Fibroblast of mammary gland (primary cell): ENCODE data around the gene CHD2.
"Not testable (repeated sequence)": the region's sequence is repeated elsewhere in the genome, so short reads cannot be mapped to it uniquely, and the experiment has no call there.

Experiments
- DNase-seq: peaks from one replicate; pipeline ENCODE4 v3.0.0-alpha.2; 2010; ENCODE audit warnings: low read depth
- H3K4me3 ChIP-seq: 2 replicates; pipeline ENCODE4 v1.5.1; 2011; ENCODE audit warnings: low read depth, mild to moderate bottlenecking, low read length, moderate library complexity; ENCODE audit not compliant: control insufficient read depth
- CTCF ChIP-seq: conservative IDR thresholded peaks from 2 replicates; pipeline ENCODE4 v1.5.1; 2011; ENCODE audit warnings: low read depth, low read length, inconsistent platforms; ENCODE audit not compliant: control insufficient read depth, insufficient read depth

The CHD2 gene

GRCh38 chr15:92910451-92910850, 10.3 kb downstream of the CHD2 start:
- no peak for TF ChIP-seq CTCF
- H3K4me3 ChIP-seq: no peak overlapping the region
- DNase-seq: no peak

GRCh38 chr15:92914103-92914499, 14.0 kb downstream of the CHD2 start:
- TF ChIP-seq CTCF: no peak
- H3K4me3 ChIP-seq: no peak overlapping the region
- no peak for DNase-seq

- no peak for DNase-seq
- TF ChIP-seq CTCF: no peak
- no peak overlapping the region for H3K4me3 ChIP-seq
Observed at GRCh38 chr15:92914768-92915221, 14.7 kb downstream of the CHD2 start.

- DNase-seq: no peak
- no peak for TF ChIP-seq CTCF
- no peak overlapping the region for H3K4me3 ChIP-seq
Observed at GRCh38 chr15:92915766-92916435, 15.8 kb downstream of the CHD2 start.

GRCh38 chr15:92917598-92918407, 17.7 kb downstream of the CHD2 start:
- peak; percentile 95 for DNase-seq
- no peak overlapping the region for H3K4me3 ChIP-seq
- TF ChIP-seq CTCF: peak; percentile 76

GRCh38 chr15:92918881-92919280, 18.8 kb downstream of the CHD2 start:
- H3K4me3 ChIP-seq, DNase-seq: not testable (repeated sequence)

- no peak overlapping the region for H3K4me3 ChIP-seq
- no peak for DNase-seq
Observed at GRCh38 chr15:92920595-92921161, 20.6 kb downstream of the CHD2 start.

More at GRCh38 chr15:92920595-92921161, 20.6 kb downstream of the CHD2 start:
- no peak for TF ChIP-seq CTCF
